DOHH2 (cell line): ENCODE data around the gene SYTL1.

Experiments
- H3F3A ChIP-seq: fragments of 200-600 bp; sonication (generic), shearing (Covaris generic); 2 replicates; pipeline ENCODE4 v1.6.0; 2016; ENCODE audit warnings: antibody characterized with exemption, mild to moderate bottlenecking; ENCODE audit not compliant: control insufficient read depth, insufficient read depth
- H3K27ac ChIP-seq: fragments of 200-600 bp; sonication (generic); 2 replicates; pipeline ENCODE4 v1.5.1; 2014; ENCODE audit warnings: low read depth, mild to moderate bottlenecking, low read length, moderate library complexity
- H3K27me3 ChIP-seq: fragments of 200-600 bp; sonication (generic); 2 replicates; pipeline ENCODE4 v1.6.1; 2014; ENCODE audit warnings: mild to moderate bottlenecking, low read length, mixed read lengths; ENCODE audit not compliant: control insufficient read depth
- H3K36me3 ChIP-seq: fragments of 200-600 bp; sonication (generic); 2 replicates; pipeline ENCODE4 v1.6.1; 2014; ENCODE audit warnings: mild to moderate bottlenecking, low read length, moderate library complexity, mixed read lengths; ENCODE audit not compliant: control insufficient read depth
- H3K4me1 ChIP-seq: fragments of 200-600 bp; sonication (generic); 2 replicates; pipeline ENCODE4 v1.6.1; 2014; ENCODE audit warnings: mild to moderate bottlenecking, low read length, mixed read lengths; ENCODE audit not compliant: control insufficient read depth
- H3K4me2 ChIP-seq: fragments of 200-600 bp; sonication (generic); 2 replicates; pipeline ENCODE4 v1.6.0; 2014; ENCODE audit warnings: mild to moderate bottlenecking, low read length, moderate library complexity
- H3K4me3 ChIP-seq: fragments of 200-600 bp; sonication (generic); 2 replicates; pipeline ENCODE4 v1.5.1; 2014; ENCODE audit warnings: mild to moderate bottlenecking, low read length, mixed read lengths
- H3K79me2 ChIP-seq: fragments of 200-600 bp; sonication (generic); 2 replicates; pipeline ENCODE4 v1.6.1; 2014; ENCODE audit warnings: mild to moderate bottlenecking, low read length, mixed read lengths; ENCODE audit not compliant: control insufficient read depth
- H3K9me2 ChIP-seq: fragments of 200-600 bp; sonication (generic); replicated peaks from 2 replicates; pipeline ENCODE4 v1.6.1; 2014; ENCODE audit warnings: mild to moderate bottlenecking, low read length, mixed read lengths; ENCODE audit not compliant: control insufficient read depth
- H3K9me3 ChIP-seq: fragments of 200-600 bp; sonication (generic); 2 replicates; pipeline ENCODE4 v1.6.1; 2014; ENCODE audit warnings: antibody characterized with exemption, low read length, mixed read lengths; ENCODE audit not compliant: control insufficient read depth, insufficient read depth
- H4K20me1 ChIP-seq: fragments of 200-600 bp; sonication (generic); 2 replicates; pipeline ENCODE4 v1.6.0; 2014; ENCODE audit warnings: low read depth, mild to moderate bottlenecking, antibody characterized with exemption, low read length, moderate library complexity; ENCODE audit not compliant: control insufficient read depth, insufficient read depth
- EZH2phosphoT487 ChIP-seq: fragments of 200-600 bp; sonication (generic); IDR thresholded peaks from 2 replicates; pipeline ENCODE4 v1.6.1; 2017; ENCODE audit warnings: borderline replicate concordance, mild to moderate bottlenecking, antibody characterized with exemption, low read length, moderate library complexity, mixed read lengths
- TF ChIP-seq, protein P1 (sequence below): fragments of 200-600 bp; sonication (generic); IDR thresholded peaks from one replicate; pipeline ENCODE4 v1.5.1; 2014; ENCODE audit warnings: antibody characterized with exemption, mild to moderate bottlenecking, low read depth, low read length; ENCODE audit not compliant: poor library complexity, severe bottlenecking

The SYTL1 gene

DNA sequence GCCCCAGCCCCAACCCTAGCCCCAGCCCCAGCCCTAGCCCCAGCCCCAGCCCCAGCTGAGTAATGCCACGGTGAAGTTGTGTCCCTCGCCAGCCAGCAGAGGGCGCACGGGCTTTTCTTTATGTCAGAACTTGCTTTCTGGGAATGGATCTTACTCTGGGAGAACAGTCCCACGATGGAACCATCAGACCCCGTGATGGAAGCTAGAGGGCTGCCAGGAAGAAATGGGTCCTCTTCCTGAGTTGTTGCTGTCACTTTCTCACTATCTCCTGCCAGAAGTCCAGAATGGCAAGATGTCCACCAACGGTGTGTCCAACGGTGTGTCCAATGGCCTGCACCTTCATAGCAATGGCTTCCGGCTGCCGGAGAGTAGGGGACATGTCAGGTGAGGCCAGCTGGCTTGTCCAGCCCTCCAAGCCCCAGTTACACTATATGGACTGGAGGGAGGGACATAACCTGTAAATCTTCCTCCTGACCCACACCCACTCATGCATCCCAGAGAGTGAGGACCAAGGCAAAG lies 45.0 kb upstream of the SYTL1 start:
- Histone ChIP-seq H4K20me1 (no peaks in the 10 kb centered on the region), H3K4me2 (no peak overlapping the region), H3K27ac (no peak overlapping the region), H3K4me3 (no peak overlapping the region), H3K9me2 (no peaks in the 10 kb centered on the region), H3F3A (no peaks in the 10 kb centered on the region), H3K79me2 (no peaks in the 10 kb centered on the region), H3K27me3 (no peaks in the 10 kb centered on the region), H3K9me3 (no peaks in the 10 kb centered on the region), H3K36me3 (peaks cover 15% of the 10 kb centered on the region), H3K4me1 (peaks cover 11% of the 10 kb centered on the region)
- TF ChIP-seq EZH2phosphoT487 = no peak
- TF ChIP-seq, protein P1, sequence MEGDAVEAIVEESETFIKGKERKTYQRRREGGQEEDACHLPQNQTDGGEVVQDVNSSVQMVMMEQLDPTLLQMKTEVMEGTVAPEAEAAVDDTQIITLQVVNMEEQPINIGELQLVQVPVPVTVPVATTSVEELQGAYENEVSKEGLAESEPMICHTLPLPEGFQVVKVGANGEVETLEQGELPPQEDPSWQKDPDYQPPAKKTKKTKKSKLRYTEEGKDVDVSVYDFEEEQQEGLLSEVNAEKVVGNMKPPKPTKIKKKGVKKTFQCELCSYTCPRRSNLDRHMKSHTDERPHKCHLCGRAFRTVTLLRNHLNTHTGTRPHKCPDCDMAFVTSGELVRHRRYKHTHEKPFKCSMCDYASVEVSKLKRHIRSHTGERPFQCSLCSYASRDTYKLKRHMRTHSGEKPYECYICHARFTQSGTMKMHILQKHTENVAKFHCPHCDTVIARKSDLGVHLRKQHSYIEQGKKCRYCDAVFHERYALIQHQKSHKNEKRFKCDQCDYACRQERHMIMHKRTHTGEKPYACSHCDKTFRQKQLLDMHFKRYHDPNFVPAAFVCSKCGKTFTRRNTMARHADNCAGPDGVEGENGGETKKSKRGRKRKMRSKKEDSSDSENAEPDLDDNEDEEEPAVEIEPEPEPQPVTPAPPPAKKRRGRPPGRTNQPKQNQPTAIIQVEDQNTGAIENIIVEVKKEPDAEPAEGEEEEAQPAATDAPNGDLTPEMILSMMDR = peak; percentile 70

DNA sequence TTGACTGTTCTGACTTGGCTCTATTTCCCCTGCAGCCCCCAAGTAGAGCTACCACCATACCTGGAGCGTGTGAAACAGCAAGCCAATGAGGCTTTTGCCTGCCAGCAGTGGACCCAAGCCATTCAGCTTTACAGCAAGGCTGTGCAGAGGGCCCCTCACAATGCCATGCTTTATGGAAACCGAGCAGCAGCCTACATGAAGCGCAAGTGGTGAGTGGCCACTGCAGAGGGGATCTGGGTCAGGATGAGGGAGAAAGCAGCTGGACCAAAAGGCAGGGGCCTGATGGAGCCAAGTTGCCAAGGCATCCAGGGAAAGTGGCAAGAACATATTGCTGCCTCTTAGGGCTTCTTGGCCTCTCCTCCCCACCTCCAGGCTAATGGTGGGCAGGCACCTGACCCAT lies 43.9 kb upstream of the SYTL1 start:
- H3K4me3 ChIP-seq = no peak overlapping the region
- no peaks in the 10 kb centered on the region for H3K9me3 ChIP-seq
- H4K20me1 ChIP-seq = no peaks in the 10 kb centered on the region
- H3F3A ChIP-seq = no peaks in the 10 kb centered on the region
- H3K27ac ChIP-seq = no peak overlapping the region
- no peaks in the 10 kb centered on the region for H3K79me2 ChIP-seq
- H3K27me3 ChIP-seq = no peaks in the 10 kb centered on the region
- H3K4me2 ChIP-seq = no peak overlapping the region
- H3K9me2 ChIP-seq = no peaks in the 10 kb centered on the region
- peaks cover 15% of the 10 kb centered on the region for H3K36me3 ChIP-seq
- H3K4me1 ChIP-seq = peaks cover 11% of the 10 kb centered on the region
- TF ChIP-seq, protein P1 = no peak
- TF ChIP-seq EZH2phosphoT487 = no peak

DNA sequence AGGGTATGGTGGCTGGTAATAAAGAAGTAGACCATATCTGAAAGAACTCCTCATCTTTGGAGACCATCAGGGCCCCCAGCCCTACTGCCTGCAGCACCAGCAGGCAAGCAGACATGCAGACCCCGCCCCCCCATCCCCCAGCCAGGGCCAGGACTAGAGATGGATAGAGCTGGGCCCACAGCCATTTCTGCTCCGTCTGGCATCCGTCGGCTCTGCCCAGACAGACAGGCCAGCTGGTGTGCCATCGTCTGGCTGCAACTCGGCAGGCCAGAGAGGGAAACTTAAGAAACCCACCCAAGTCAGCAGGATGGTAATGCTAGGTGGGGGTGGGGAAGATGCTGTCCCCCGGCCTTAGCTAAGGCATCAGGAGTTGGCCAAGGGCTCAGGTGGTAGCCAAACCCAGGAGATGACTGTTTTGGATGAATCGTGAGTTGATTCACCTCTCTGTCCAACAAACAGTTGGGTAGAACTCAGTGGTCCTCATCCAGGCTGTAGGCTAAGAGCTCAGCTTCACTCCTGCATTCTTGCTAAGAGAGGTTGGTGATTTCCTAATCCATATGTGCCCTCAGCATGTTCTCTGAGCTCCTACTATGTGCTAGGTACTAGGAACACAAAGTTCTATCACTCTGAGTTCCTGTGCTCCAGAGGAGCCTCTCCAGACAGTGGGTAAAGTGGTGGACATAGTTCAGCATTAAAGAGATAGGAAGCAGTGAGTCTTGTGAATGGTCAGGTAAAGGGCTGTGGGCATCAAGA lies 43.0 kb upstream of the SYTL1 start:
- TF ChIP-seq, protein P1 = no peak
- TF ChIP-seq EZH2phosphoT487 = no peak
- no peaks in the 10 kb centered on the region for H3K9me2 ChIP-seq
- H3K9me3 ChIP-seq = no peaks in the 10 kb centered on the region
- H3K79me2 ChIP-seq = no peaks in the 10 kb centered on the region
- H3K27me3 ChIP-seq = no peaks in the 10 kb centered on the region
- H3K4me3 ChIP-seq = no peak overlapping the region
- H3K4me1 ChIP-seq = peaks cover 11% of the 10 kb centered on the region
- H3K4me2 ChIP-seq = no peak overlapping the region
- H3K27ac ChIP-seq = no peak overlapping the region
- H3K36me3 ChIP-seq = peaks cover 15% of the 10 kb centered on the region
- H4K20me1 ChIP-seq = no peaks in the 10 kb centered on the region
- H3F3A ChIP-seq = no peaks in the 10 kb centered on the region
